OCI-LY7 (cell line): ENCODE measurements around the gene PRRG3. TPM values are rescaled to one million over a fixed set of nuclear protein-coding genes. Genes with fewer than 3 reads are reported as not detected.

Source experiments
- BruUV-seq: library from RNA; stranded (reverse); fragments of 400-500 nt; replicated peaks from 2 replicates; lab custom pipeline; 2021; lab: Mats Ljungman, UMichigan
- CTCF ChIA-PET: fragments of 300-600 bp; sonication (Branson Sonifier 250); formaldehyde crosslinking; loops from one replicate; lab custom pipeline; 2022; ENCODE audit warnings: antibody characterized with exemption; ENCODE audit not compliant: unreplicated experiment; lab: Charles Lee
- POLR2A ChIA-PET: fragments of 300-600 bp; sonication (Branson Sonifier 250); formaldehyde crosslinking; loops from one replicate; lab custom pipeline; 2022; ENCODE audit warnings: antibody characterized with exemption; lab: Charles Lee
- DNase-seq: peaks from one replicate; pipeline ENCODE4 v3.0.0-alpha.2; 2015; ENCODE audit warnings: low spot score
- H2AFZ ChIP-seq: fragments of 200-600 bp; sonication (generic), shearing (Covaris generic); 2 replicates; pipeline ENCODE4 v1.6.1; 2014; ENCODE audit warnings: mild to moderate bottlenecking, antibody characterized with exemption, low read length, moderate library complexity
- H3K27ac ChIP-seq: fragments of 200-600 bp; sonication (generic); 2 replicates; pipeline ENCODE4 v1.5.1; 2014; ENCODE audit warnings: mixed run types, low read depth, mild to moderate bottlenecking, moderate library complexity, low read length, inconsistent platforms; ENCODE audit not compliant: poor library complexity, severe bottlenecking
- H3K36me3 ChIP-seq: fragments of 200-600 bp; sonication (generic); 2 replicates; pipeline ENCODE4 v1.6.1; 2014; ENCODE audit warnings: mild to moderate bottlenecking, antibody characterized with exemption, low read length, moderate library complexity, mixed read lengths; ENCODE audit not compliant: insufficient read depth
- H3K4me1 ChIP-seq: fragments of 200-600 bp; sonication (generic); 2 replicates; pipeline ENCODE4 v1.5.1; 2014; ENCODE audit warnings: mild to moderate bottlenecking, low read length; ENCODE audit not compliant: insufficient read depth, poor library complexity, severe bottlenecking
- H3K4me2 ChIP-seq: fragments of 200-600 bp; sonication (generic); 2 replicates; pipeline ENCODE4 v1.6.1; 2014; ENCODE audit warnings: mild to moderate bottlenecking, low read length
- H3K4me3 ChIP-seq: fragments of 200-600 bp; sonication (generic); 2 replicates; pipeline ENCODE4 v1.5.1; 2014; ENCODE audit warnings: mild to moderate bottlenecking, low read depth, low read length; ENCODE audit not compliant: poor library complexity, severe bottlenecking
- H3K79me2 ChIP-seq: fragments of 200-600 bp; sonication (generic); 2 replicates; pipeline ENCODE4 v1.6.1; 2016; ENCODE audit warnings: low read depth, mild to moderate bottlenecking, low read length, moderate library complexity, mixed read lengths; ENCODE audit not compliant: insufficient read depth
- H3K9me2 ChIP-seq: fragments of 200-600 bp; sonication (generic); 2 replicates; pipeline ENCODE4 v1.6.1; 2016; ENCODE audit warnings: mild to moderate bottlenecking, low read length, mixed read lengths; ENCODE audit not compliant: insufficient read depth
- H3K9me3 ChIP-seq: fragments of 200-600 bp; sonication (generic); 2 replicates; pipeline ENCODE4 v1.6.1; 2014; ENCODE audit warnings: mild to moderate bottlenecking, mixed run types, low read length, mixed read lengths
- H4K20me1 ChIP-seq: fragments of 200-600 bp; sonication (generic); 2 replicates; pipeline ENCODE4 v1.6.1; 2014; ENCODE audit warnings: mild to moderate bottlenecking, antibody characterized with exemption, low read length, moderate library complexity, mixed read lengths; ENCODE audit not compliant: insufficient read depth
- CTCF ChIP-seq: fragments of 200-600 bp; sonication (generic); conservative IDR thresholded peaks from 2 replicates; pipeline ENCODE4 v1.5.1; 2014; ENCODE audit warnings: mild to moderate bottlenecking, antibody characterized with exemption, low read length, moderate library complexity, mixed read lengths
- EZH2phosphoT487 ChIP-seq: fragments of 200-600 bp; sonication (generic); IDR thresholded peaks from 2 replicates; pipeline ENCODE4 v1.6.1; 2018; ENCODE audit warnings: low read depth, borderline replicate concordance, mild to moderate bottlenecking, mixed run types, antibody characterized with exemption, low read length, moderate library complexity, mixed read lengths
- intact Hi-C: fragments of 100-400 bp; cut with micrococcal nuclease; formaldehyde crosslinking; loops from one replicate; pipeline ENCODE4 v1.10.0; 2022; ENCODE audit not compliant: unreplicated experiment
- total RNA-seq, 2 experiments: library from RNA; depleted of rRNA in 1 of 2; stranded (reverse); fragments of >200 nt in 1 of 2; shearing (Covaris generic) in 1 of 2; gene quantifications; 2 replicates each; pipeline ENCODE4 v1.2.3, GENCODE V29; 2014 to 2022

PRRG3 gene
- total RNA-seq, 2 experiments from 2014 or later, result not detected

- POLR2A ChIA-PET, result no interaction called here
- BruUV-seq, result no TSS peak
These were observed 8.9 kb downstream of the PRRG3 start for GRCh38 chrX:151704041-151704663.

GRCh38 chrX:151708821-151709220 lies 13.6 kb downstream of the PRRG3 start:
- no peak overlapping the region for H3K4me2 ChIP-seq
- no peaks in the 10 kb centered on the region for H3K79me2 ChIP-seq
- H2AFZ ChIP-seq, result no peak overlapping the region
- no peaks in the 10 kb centered on the region for H4K20me1 ChIP-seq
- intact Hi-C loops, result no loop called here
- DNase-seq, result no peak
- POLR2A ChIA-PET, result no interaction called here
- CTCF ChIA-PET, result no interaction called here
- H3K4me1 ChIP-seq, result no peaks in the 10 kb centered on the region
- no peak for TF ChIP-seq CTCF
- no peaks in the 10 kb centered on the region for H3K9me2 ChIP-seq
- no TSS peak for BruUV-seq
- no peak overlapping the region for H3K27ac ChIP-seq
- no peak overlapping the region for H3K4me3 ChIP-seq
- no peaks in the 10 kb centered on the region for H3K36me3 ChIP-seq
- H3K9me3 ChIP-seq, result no peaks in the 10 kb centered on the region

More at GRCh38 chrX:151704041-151704663, 8.9 kb downstream of the PRRG3 start:
- Histone ChIP-seq H3K9me2 (no peaks in the 10 kb centered on the region), H3K4me3 (no peak overlapping the region), H3K9me3 (no peaks in the 10 kb centered on the region), H3K4me1 (no peaks in the 10 kb centered on the region), H3K27ac (no peak overlapping the region), H4K20me1 (no peaks in the 10 kb centered on the region), H3K36me3 (no peaks in the 10 kb centered on the region), H3K79me2 (no peaks in the 10 kb centered on the region), H3K4me2 (no peak overlapping the region), H2AFZ (no peak overlapping the region)
- DNase-seq, result no peak
- CTCF ChIA-PET, result no interaction called here
- TF ChIP-seq EZH2phosphoT487 (no peak), CTCF (no peak)
- intact Hi-C loops, result no loop called here

- Histone ChIP-seq H3K27ac (no peak overlapping the region), H2AFZ (no peak overlapping the region), H3K4me1 (no peaks in the 10 kb centered on the region), H3K4me2 (no peak overlapping the region), H4K20me1 (no peaks in the 10 kb centered on the region), H3K4me3 (no peak overlapping the region), H3K36me3 (no peaks in the 10 kb centered on the region), H3K9me3 (no peaks in the 10 kb centered on the region), H3K79me2 (no peaks in the 10 kb centered on the region), H3K9me2 (no peaks in the 10 kb centered on the region)
- intact Hi-C loops, result no loop called here
- CTCF ChIA-PET, result no interaction called here
- DNase-seq, result no peak
- POLR2A ChIA-PET, result no interaction called here
- TF ChIP-seq CTCF, result no peak
- no peak for TF ChIP-seq EZH2phosphoT487
- no TSS peak for BruUV-seq
These were observed 15.2 kb downstream of the PRRG3 start for GRCh38 chrX:151710457-151710856.
